ENCODE measurements around the gene PGAM2.
"Not testable (repeated sequence)": the region's sequence is repeated elsewhere in the genome, so short reads cannot be mapped to it uniquely, and the experiment has no call there.

Gene PGAM2

DNA sequence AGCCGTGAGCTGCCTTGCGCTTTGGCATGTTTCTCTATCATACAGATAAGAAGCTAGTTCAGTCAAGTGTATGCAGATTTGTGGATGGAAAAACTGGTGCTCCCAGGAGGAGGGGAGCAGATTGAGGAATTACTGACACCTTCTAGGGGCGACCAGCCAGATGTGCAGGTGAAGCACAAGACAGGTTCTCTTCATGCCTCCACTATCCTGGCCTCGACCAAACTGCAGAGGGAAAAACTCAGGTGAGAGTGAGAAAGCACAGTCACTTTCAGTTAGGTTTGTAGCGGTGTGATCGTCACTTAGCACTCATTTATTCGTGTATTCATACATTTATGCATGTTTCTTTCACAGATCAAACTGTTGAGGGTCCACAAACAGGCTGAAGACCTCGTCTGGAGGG, 21.5 kb downstream of the PGAM2 start:
- Histone ChIP-seq H3K9ac (ENCODE audit: low read depth, low read length, poor library complexity) (peak overlapping the region; percentile 60), H3K23ac (ENCODE audit: low read depth, low read length, poor library complexity) (no peak overlapping the region), H3K79me1 (ENCODE audit: low read depth, low read length) (peaks cover 10% of the 10 kb centered on the region), H4K91ac (ENCODE audit: low read depth, low read length, poor library complexity) (no peak overlapping the region), H3K4me2 (ENCODE audit: insufficient read depth, low read length, poor library complexity, severe bottlenecking) (peak overlapping the region; percentile 81), H3K4me3 (ENCODE audit: low read length in 2 of 2) (peak overlapping the region; percentile 92 to 97), H2BK5ac (ENCODE audit: low read length) (no peak overlapping the region), H3K27me3 (ENCODE audit: control insufficient read depth in 3 of 3, insufficient read depth in 3 of 3, low read depth in 1 of 3, low read length in 3 of 3) (peaks cover 0 to 8% (median 0%) of the 10 kb centered on the region in 3 experiments), H2AFZ (ENCODE audit: low read length) (peak overlapping the region; percentile 90), H4K8ac (ENCODE audit: low read depth, low read length) (no peak overlapping the region), H2BK120ac (ENCODE audit: low read depth, low read length) (no peak overlapping the region), H3K4me1 (ENCODE audit: control insufficient read depth in 2 of 2, insufficient read depth in 1 of 2, low read depth in 1 of 2, low read length in 2 of 2) (peaks cover 0 to 10% of the 10 kb centered on the region in 2 donors), H3K9me3 (replicated peaks in 1 of 2; ENCODE audit: control insufficient read depth in 2 of 2, insufficient read depth in 1 of 2, low read depth in 1 of 2, low read length in 2 of 2) (no peaks in the 10 kb centered on the region), H2BK15ac (ENCODE audit: low read length) (no peak overlapping the region), H2AK5ac (ENCODE audit: low read depth, low read length) (no peak overlapping the region), H3K18ac (ENCODE audit: low read length) (no peak overlapping the region), H2BK12ac (ENCODE audit: low read length) (no peak overlapping the region), H3K4ac (ENCODE audit: low read length) (no peak overlapping the region), H3K27ac (replicated peaks; ENCODE audit: low read length) (no peak overlapping the region), H3K36me3 (replicated peaks in 1 of 2; ENCODE audit: control insufficient read depth in 2 of 2, insufficient read depth in 2 of 2, low read length in 2 of 2) (peaks cover 4 to 24% of the 10 kb centered on the region in 2 donors), H3K14ac (ENCODE audit: low read length) (no peak overlapping the region)
- no peak for DNase-seq (ENCODE audit: low spot score)
- no CpG with 5 or more reads among the region's 8 CpGs for WGBS, 2 donors (ENCODE audit: extremely low coverage in 2 of 2, insufficient read length in 2 of 2, insufficient replicate concordance in 1 of 2)

DNA sequence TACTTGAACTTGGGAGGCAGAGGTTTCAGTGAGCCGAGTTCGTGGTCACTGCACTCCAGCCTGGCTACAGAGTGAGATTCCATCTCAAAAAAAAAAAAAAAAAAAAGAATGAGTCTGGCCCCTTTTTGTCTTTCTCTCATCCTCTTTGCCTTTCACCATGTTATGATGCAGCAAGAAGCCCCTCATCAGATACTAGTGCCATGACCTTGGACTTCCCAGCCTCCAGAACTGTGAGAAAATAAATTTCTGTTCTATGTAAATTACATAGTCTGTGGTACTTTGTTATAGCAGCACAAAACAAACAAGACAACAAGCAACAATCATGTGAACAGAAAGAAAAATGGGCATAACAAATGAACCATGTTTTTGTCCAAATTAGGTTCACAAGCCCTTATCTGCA, 23.1 kb downstream of the PGAM2 start:
- Histone ChIP-seq H2AFZ (ENCODE audit: low read length) (no peak overlapping the region), H2BK15ac (ENCODE audit: low read length) (no peak overlapping the region), H3K9ac (ENCODE audit: low read depth, low read length, poor library complexity) (no peak overlapping the region), H2BK120ac (ENCODE audit: low read depth, low read length) (no peak overlapping the region), H2AK5ac (ENCODE audit: low read depth, low read length) (no peak overlapping the region), H3K27me3 (ENCODE audit: control insufficient read depth in 3 of 3, insufficient read depth in 3 of 3, low read depth in 1 of 3, low read length in 3 of 3) (peaks cover 0 to 8% (median 0%) of the 10 kb centered on the region in 3 experiments), H3K4me2 (ENCODE audit: insufficient read depth, low read length, poor library complexity, severe bottlenecking) (no peak overlapping the region), H3K27ac (replicated peaks; ENCODE audit: low read length) (no peak overlapping the region), H4K91ac (ENCODE audit: low read depth, low read length, poor library complexity) (no peak overlapping the region), H2BK5ac (ENCODE audit: low read length) (no peak overlapping the region), H3K14ac (ENCODE audit: low read length) (no peak overlapping the region), H4K8ac (ENCODE audit: low read depth, low read length) (no peak overlapping the region), H3K79me1 (ENCODE audit: low read depth, low read length) (peaks cover 7% of the 10 kb centered on the region), H2BK12ac (ENCODE audit: low read length) (no peak overlapping the region), H3K4me3 (ENCODE audit: low read length in 2 of 2) (no peak overlapping the region), H3K36me3 (replicated peaks in 1 of 2; ENCODE audit: control insufficient read depth in 2 of 2, insufficient read depth in 2 of 2, low read length in 2 of 2) (peaks cover 4 to 14% of the 10 kb centered on the region in 2 donors), H3K4me1 (ENCODE audit: control insufficient read depth in 2 of 2, insufficient read depth in 1 of 2, low read depth in 1 of 2, low read length in 2 of 2) (peaks cover 0 to 10% of the 10 kb centered on the region in 2 donors), H3K18ac (ENCODE audit: low read length) (no peak overlapping the region), H3K23ac (ENCODE audit: low read depth, low read length, poor library complexity) (no peak overlapping the region), H3K4ac (ENCODE audit: low read length) (no peak overlapping the region), H3K9me3 (replicated peaks in 1 of 2; ENCODE audit: control insufficient read depth in 2 of 2, insufficient read depth in 1 of 2, low read depth in 1 of 2, low read length in 2 of 2) (no peaks in the 10 kb centered on the region)
- no CpG with 5 or more reads among the region's 2 CpGs for WGBS, 2 donors (ENCODE audit: extremely low coverage in 2 of 2, insufficient read length in 2 of 2, insufficient replicate concordance in 1 of 2)
- no peak for DNase-seq (ENCODE audit: low spot score)

DNA sequence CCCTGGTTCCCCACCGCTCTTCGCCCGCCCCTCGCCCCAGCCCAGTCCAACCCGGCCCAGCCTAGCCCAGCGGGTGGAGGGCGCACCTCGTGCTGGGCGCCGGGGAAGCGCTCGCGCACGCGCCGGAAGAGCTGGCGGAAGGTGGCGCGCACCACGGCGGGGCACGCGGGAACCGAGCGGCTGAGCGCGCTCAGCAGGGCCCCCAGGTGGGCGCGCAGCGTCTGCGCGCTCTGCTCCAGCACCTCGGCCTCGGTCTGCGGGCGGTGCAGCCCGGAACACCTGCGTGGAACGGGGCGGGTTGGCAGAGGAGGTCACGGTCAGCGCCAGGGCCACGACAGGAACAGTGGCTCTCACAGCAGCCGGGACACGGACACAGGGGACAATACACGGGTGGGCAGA, 24.9 kb downstream of the PGAM2 start:
- H3K79me1 ChIP-seq (ENCODE audit: low read depth, low read length); H3K27ac ChIP-seq (replicated peaks; ENCODE audit: low read length); DNase-seq (ENCODE audit: low spot score); H3K4ac ChIP-seq (ENCODE audit: low read length); H2BK15ac ChIP-seq (ENCODE audit: low read length); H3K23ac ChIP-seq (ENCODE audit: low read depth, low read length, poor library complexity); H2BK120ac ChIP-seq (ENCODE audit: low read depth, low read length); H4K91ac ChIP-seq (ENCODE audit: low read depth, low read length, poor library complexity); H3K27me3 ChIP-seq (ENCODE audit: control insufficient read depth in 3 of 3, insufficient read depth in 3 of 3, low read depth in 1 of 3, low read length in 3 of 3); H2AK5ac ChIP-seq (ENCODE audit: low read depth, low read length); H3K9ac ChIP-seq (ENCODE audit: low read depth, low read length, poor library complexity); H3K4me1 ChIP-seq (ENCODE audit: control insufficient read depth in 2 of 2, insufficient read depth in 1 of 2, low read depth in 1 of 2, low read length in 2 of 2); H3K9me3 ChIP-seq (replicated peaks in 1 of 2; ENCODE audit: control insufficient read depth in 2 of 2, insufficient read depth in 1 of 2, low read depth in 1 of 2, low read length in 2 of 2); H3K14ac ChIP-seq (ENCODE audit: low read length); H2BK12ac ChIP-seq (ENCODE audit: low read length); H2BK5ac ChIP-seq (ENCODE audit: low read length); H3K36me3 ChIP-seq (replicated peaks in 1 of 2; ENCODE audit: control insufficient read depth in 2 of 2, insufficient read depth in 2 of 2, low read length in 2 of 2): not testable (repeated sequence)
- peak overlapping the region; percentile 65 for H4K8ac ChIP-seq (ENCODE audit: low read depth, low read length)
- H3K4me2 ChIP-seq (ENCODE audit: insufficient read depth, low read length, poor library complexity, severe bottlenecking) = peak overlapping the region; percentile 49
- peak overlapping the region; percentile 87 for H3K18ac ChIP-seq (ENCODE audit: low read length)
- WGBS, 2 donors (ENCODE audit: extremely low coverage in 2 of 2, insufficient read length in 2 of 2, insufficient replicate concordance in 1 of 2) = no CpG with 5 or more reads among the region's 46 CpGs
- peak overlapping the region; percentile 42 to 50 for H3K4me3 ChIP-seq (ENCODE audit: low read length in 2 of 2)
- H2AFZ ChIP-seq (ENCODE audit: low read length) = peak overlapping the region; percentile 88

DNA sequence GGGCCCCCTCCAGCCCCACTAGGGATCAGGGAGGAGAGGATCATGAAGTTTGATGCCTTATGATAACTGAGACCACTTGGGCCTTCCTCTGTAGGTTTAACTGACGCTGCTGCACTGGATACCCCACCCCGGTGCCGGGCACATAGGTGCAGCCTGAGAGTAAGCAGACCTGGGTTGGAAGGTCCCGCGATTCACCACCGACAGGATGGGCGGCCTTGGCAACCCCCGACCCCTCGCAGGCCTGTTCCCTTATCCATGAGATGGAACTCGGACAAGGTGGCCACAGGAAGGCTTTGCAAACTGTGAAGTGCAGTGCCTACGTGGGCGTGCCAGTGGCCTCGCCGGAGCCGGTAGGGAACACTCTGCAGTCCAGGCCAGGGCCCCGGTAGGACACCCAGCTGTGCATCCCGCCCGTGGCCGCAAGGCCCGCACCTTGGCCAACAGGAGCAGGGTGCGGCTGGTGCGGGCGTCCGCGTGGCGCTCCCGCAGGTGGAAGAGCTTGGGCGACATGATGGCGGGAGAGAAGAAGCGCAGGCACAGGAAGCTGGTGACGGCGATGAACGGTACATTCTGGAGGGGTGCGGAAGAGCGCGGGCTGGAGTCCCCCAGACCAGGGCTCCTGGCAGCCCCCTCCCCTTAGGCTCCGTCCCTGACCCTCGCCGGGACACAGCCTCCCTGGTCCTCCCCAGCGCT, 25.4 kb downstream of the PGAM2 start:
- not testable (repeated sequence) for H2AK5ac ChIP-seq (ENCODE audit: low read depth, low read length); H3K27ac ChIP-seq (replicated peaks; ENCODE audit: low read length); H2BK12ac ChIP-seq (ENCODE audit: low read length); H3K4ac ChIP-seq (ENCODE audit: low read length); H3K14ac ChIP-seq (ENCODE audit: low read length); H4K91ac ChIP-seq (ENCODE audit: low read depth, low read length, poor library complexity); H3K36me3 ChIP-seq (replicated peaks in 1 of 2; ENCODE audit: control insufficient read depth in 2 of 2, insufficient read depth in 2 of 2, low read length in 2 of 2); H4K8ac ChIP-seq (ENCODE audit: low read depth, low read length); H2BK5ac ChIP-seq (ENCODE audit: low read length); DNase-seq (ENCODE audit: low spot score); H2BK15ac ChIP-seq (ENCODE audit: low read length); H2BK120ac ChIP-seq (ENCODE audit: low read depth, low read length); H3K23ac ChIP-seq (ENCODE audit: low read depth, low read length, poor library complexity); H3K9ac ChIP-seq (ENCODE audit: low read depth, low read length, poor library complexity); H3K18ac ChIP-seq (ENCODE audit: low read length); H3K4me1 ChIP-seq (ENCODE audit: control insufficient read depth in 2 of 2, insufficient read depth in 1 of 2, low read depth in 1 of 2, low read length in 2 of 2); H3K79me1 ChIP-seq (ENCODE audit: low read depth, low read length); H3K27me3 ChIP-seq (ENCODE audit: control insufficient read depth in 3 of 3, insufficient read depth in 3 of 3, low read depth in 1 of 3, low read length in 3 of 3); H3K9me3 ChIP-seq (replicated peaks in 1 of 2; ENCODE audit: control insufficient read depth in 2 of 2, insufficient read depth in 1 of 2, low read depth in 1 of 2, low read length in 2 of 2)
- no CpG with 5 or more reads among the region's 40 CpGs for WGBS, 2 donors (ENCODE audit: extremely low coverage in 2 of 2, insufficient read length in 2 of 2, insufficient replicate concordance in 1 of 2)
- peak overlapping the region; percentile 18 for H3K4me2 ChIP-seq (ENCODE audit: insufficient read depth, low read length, poor library complexity, severe bottlenecking)
- peak overlapping the region in 1 of 2 donors; percentile 29 for H3K4me3 ChIP-seq (ENCODE audit: low read length in 2 of 2)
- H2AFZ ChIP-seq (ENCODE audit: low read length) = peak overlapping the region; percentile 88
